NCI-H2081 treated with DMSO at 0.1 percent for 48 hours (cell line): Measurements from ENCODE around the gene NFYB.
A peak's percentile ranks its signal among the peaks of the same experiment; 100 is the strongest.
"Not testable (repeated sequence)": the region's sequence is repeated elsewhere in the genome, so short reads cannot be mapped to it uniquely, and the experiment has no call there.

Source experiments
- DNase-seq: peaks from one replicate; lab custom pipeline; 2025; lab: John Stamatoyannopoulos, UW

NFYB gene

GRCh38 chr12:104137902-104138796 is at the start of gene NFYB:
TSS of gene NFYB (minus strand) at chr12:104138210. CDS start at chr12:104135453, 2,757 bp downstream.
- peak; percentile 89 for DNase-seq

- no peak for DNase-seq
These were observed 49.6 kb upstream of the NFYB start for GRCh38 chr12:104187446-104188155.

GRCh38 chr12:104183443-104183842 is 45.4 kb upstream of the NFYB start:
- DNase-seq, result no peak

GRCh38 chr12:104182621-104183378 is 44.8 kb upstream of the NFYB start:
- DNase-seq, result no peak

GRCh38 chr12:104182144-104182543 is 44.1 kb upstream of the NFYB start:
- DNase-seq, result no peak

GRCh38 chr12:104181313-104181712 is 43.3 kb upstream of the NFYB start:
- DNase-seq, result no peak

GRCh38 chr12:104180374-104180773 is 42.4 kb upstream of the NFYB start:
- no peak for DNase-seq

- DNase-seq, result no peak
These were observed 39.9 kb upstream of the NFYB start for GRCh38 chr12:104177663-104178501.

- no peak for DNase-seq
These were observed 39.3 kb upstream of the NFYB start for GRCh38 chr12:104177336-104177662.

- no peak for DNase-seq
These were observed 37.8 kb upstream of the NFYB start for GRCh38 chr12:104175726-104176247.

- not testable (repeated sequence) for DNase-seq
These were observed 35.8 kb upstream of the NFYB start for GRCh38 chr12:104173804-104174203.

- DNase-seq, result no peak
These were observed 34.5 kb upstream of the NFYB start for GRCh38 chr12:104172570-104172947.

GRCh38 chr12:104171785-104172569 is 34.0 kb upstream of the NFYB start:
- no peak for DNase-seq

- no peak for DNase-seq
These were observed 30.6 kb upstream of the NFYB start for GRCh38 chr12:104168596-104168995.

- no peak for DNase-seq
These were observed 29.8 kb upstream of the NFYB start for GRCh38 chr12:104167519-104168458.

GRCh38 chr12:104166465-104166864 is 28.5 kb upstream of the NFYB start:
- DNase-seq, result no peak

GRCh38 chr12:104165801-104166200 is 27.8 kb upstream of the NFYB start:
- no peak for DNase-seq

GRCh38 chr12:104164634-104165033 is 26.6 kb upstream of the NFYB start:
- DNase-seq, result no peak

- DNase-seq, result no peak
These were observed 25.6 kb upstream of the NFYB start for GRCh38 chr12:104163631-104164030.
